ENCODE results near the gene ROR1. TPM values are rescaled to one million over a fixed set of nuclear protein-coding genes. Genes with fewer than 3 reads are reported as not detected.

Gene ROR1
- total and polyA plus RNA-seq, 8 donors, result 1.4 to 37.3 (median 14.6) TPM

DNA sequence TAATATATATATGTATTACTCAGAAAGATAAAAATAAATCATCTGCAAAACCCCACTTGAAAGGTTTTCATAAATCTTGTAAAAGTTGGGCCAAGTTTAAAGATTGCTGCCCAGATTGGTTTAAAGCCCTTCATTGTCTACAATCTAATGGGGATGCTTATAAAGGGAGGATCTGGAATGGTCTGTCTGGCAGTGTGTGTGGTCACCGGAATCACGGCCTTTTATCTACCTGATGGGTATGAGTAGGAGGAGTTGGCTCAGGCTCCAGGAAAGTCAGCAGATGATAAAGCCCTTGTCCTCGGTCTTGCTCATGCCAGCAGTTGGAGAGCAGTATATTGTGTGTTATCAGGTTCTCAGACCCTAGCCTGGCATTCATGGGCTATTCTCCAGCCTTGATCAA, 197.7 kb downstream of the ROR1 start:
- Histone ChIP-seq H3K27me3 (no peaks in the 10 kb centered on the region), H3K9me3 (no peaks in the 10 kb centered on the region), H3K4me3 (no peak overlapping the region), H3K27ac (no peak overlapping the region), H3K4me1 (peaks cover 4 to 21% (median 11%) of the 10 kb centered on the region in 4 donors), H3K36me3 (no peaks in the 10 kb centered on the region)
- no peak for DNase-seq
- intact Hi-C loops (cut with DNase I; ENCODE audit: low total_unique reads), result no loop called here
- TF ChIP-seq, protein P1, sequence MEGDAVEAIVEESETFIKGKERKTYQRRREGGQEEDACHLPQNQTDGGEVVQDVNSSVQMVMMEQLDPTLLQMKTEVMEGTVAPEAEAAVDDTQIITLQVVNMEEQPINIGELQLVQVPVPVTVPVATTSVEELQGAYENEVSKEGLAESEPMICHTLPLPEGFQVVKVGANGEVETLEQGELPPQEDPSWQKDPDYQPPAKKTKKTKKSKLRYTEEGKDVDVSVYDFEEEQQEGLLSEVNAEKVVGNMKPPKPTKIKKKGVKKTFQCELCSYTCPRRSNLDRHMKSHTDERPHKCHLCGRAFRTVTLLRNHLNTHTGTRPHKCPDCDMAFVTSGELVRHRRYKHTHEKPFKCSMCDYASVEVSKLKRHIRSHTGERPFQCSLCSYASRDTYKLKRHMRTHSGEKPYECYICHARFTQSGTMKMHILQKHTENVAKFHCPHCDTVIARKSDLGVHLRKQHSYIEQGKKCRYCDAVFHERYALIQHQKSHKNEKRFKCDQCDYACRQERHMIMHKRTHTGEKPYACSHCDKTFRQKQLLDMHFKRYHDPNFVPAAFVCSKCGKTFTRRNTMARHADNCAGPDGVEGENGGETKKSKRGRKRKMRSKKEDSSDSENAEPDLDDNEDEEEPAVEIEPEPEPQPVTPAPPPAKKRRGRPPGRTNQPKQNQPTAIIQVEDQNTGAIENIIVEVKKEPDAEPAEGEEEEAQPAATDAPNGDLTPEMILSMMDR (IDR thresholded peaks at IDR 0.05), result no peak
- TF ChIP-seq EP300 (IDR thresholded peaks at IDR 0.05), result no peak
- no peak for TF ChIP-seq POLR2A (IDR thresholded peaks at IDR 0.05)
- TF ChIP-seq POLR2AphosphoS5 (IDR thresholded peaks at IDR 0.05), result no peak
- 29 to 56% (median 33%) methylated on average over 3 of the region's 3 CpGs for WGBS, 5 donors

DNA sequence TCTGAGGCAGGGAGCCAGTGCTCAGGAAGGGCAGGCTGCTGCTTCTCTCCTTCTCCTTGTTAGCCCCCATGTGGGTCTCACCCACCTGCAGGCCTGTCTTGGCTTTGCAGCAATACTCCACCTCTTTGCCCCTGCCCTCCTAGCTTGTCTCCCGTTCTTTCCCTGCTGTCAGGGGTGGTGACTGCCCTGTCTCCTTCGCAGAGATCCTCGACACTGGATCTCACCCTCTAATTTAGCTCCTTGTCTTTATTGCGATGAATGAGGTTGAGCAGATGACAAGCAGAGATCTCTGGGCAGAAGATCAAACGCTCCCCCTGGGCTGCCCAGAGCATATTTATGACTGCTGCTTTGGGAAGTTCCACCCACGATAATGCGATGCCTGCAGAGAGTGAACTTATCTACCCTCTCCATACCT, 199.2 kb downstream of the ROR1 start:
- no peaks in the 10 kb centered on the region for H3K27me3 ChIP-seq
- H3K4me1 ChIP-seq, result peaks cover 4 to 18% (median 9%) of the 10 kb centered on the region in 4 donors
- no peak for DNase-seq
- TF ChIP-seq POLR2A (IDR thresholded peaks at IDR 0.05), result no peak
- TF ChIP-seq POLR2AphosphoS5 (IDR thresholded peaks at IDR 0.05), result no peak
- TF ChIP-seq, protein P1 (IDR thresholded peaks at IDR 0.05), result no peak
- TF ChIP-seq EP300 (IDR thresholded peaks at IDR 0.05), result no peak
- WGBS, 5 donors, result 87 to 93% (median 89%) methylated on average over 7 of the region's 7 CpGs
- H3K36me3 ChIP-seq, result no peaks in the 10 kb centered on the region
- H3K9me3 ChIP-seq, result no peaks in the 10 kb centered on the region
- H3K27ac ChIP-seq, result no peak overlapping the region
- intact Hi-C loops (cut with DNase I; ENCODE audit: low total_unique reads), result no loop called here
- H3K4me3 ChIP-seq, result no peak overlapping the region

DNA sequence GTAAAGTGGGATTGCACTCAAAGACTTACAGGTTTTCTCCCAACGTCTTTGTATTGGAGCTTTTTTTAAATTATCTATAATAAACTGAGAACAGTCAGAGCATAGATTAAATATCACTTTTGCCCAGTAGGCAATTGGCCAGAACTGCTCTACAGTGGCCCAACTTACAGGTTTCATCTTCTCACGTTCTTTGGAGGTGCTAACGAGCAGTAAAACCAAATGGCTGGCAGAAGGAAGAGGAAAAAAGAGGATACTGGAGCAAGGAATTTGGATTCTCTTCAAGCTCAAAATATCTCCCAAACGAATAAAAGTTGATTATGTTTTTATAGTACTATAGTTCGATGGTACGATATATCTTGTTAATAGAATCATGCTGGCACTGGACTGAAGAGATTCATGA, 201.1 kb downstream of the ROR1 start:
- Histone ChIP-seq H3K4me1 (peaks cover 0 to 7% (median 0%) of the 10 kb centered on the region in 4 donors), H3K9me3 (no peaks in the 10 kb centered on the region), H3K4me3 (no peak overlapping the region), H3K36me3 (no peaks in the 10 kb centered on the region), H3K27me3 (no peaks in the 10 kb centered on the region), H3K27ac (no peak overlapping the region)
- no peak for DNase-seq
- TF ChIP-seq EP300 (IDR thresholded peaks at IDR 0.05) (no peak), POLR2A (IDR thresholded peaks at IDR 0.05) (no peak), POLR2AphosphoS5 (IDR thresholded peaks at IDR 0.05) (no peak)
- TF ChIP-seq, protein P1 (IDR thresholded peaks at IDR 0.05), result no peak
- 68 to 84% (median 74%) methylated on average over 6 of the region's 6 CpGs for WGBS, 5 donors
- intact Hi-C loops (cut with DNase I; ENCODE audit: low total_unique reads), result no loop called here

DNA sequence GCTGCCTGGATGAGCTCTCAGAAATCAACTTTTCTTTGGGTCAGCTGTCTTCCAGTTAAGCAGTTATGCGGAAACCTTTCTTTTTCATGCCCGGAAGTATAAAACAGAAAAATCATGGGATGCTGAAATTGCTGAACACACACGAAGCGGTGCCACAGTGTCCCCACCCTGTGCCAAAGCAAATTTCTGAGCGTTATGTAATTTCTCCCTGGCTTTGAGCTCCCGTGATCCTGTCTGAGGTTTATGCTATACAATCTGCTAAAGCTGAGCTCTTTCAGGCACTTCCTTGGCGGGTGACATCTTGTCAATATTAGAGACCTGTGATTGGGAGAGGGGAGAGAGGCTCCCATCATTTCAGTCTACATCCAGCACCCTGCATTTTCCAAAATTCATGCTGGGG, 201.7 kb downstream of the ROR1 start:
- WGBS, 5 donors, result 52 to 79% (median 64%) methylated on average over 7 of the region's 7 CpGs
- intact Hi-C loops (cut with DNase I; ENCODE audit: low total_unique reads), result no loop called here

More for the DNA sequence above, 201.7 kb downstream of the ROR1 start:
- Histone ChIP-seq H3K27ac (no peak overlapping the region), H3K4me1 (peaks cover 0 to 9% (median under 1%) of the 10 kb centered on the region in 4 donors), H3K9me3 (no peaks in the 10 kb centered on the region), H3K36me3 (no peaks in the 10 kb centered on the region), H3K27me3 (no peaks in the 10 kb centered on the region), H3K4me3 (no peak overlapping the region)
- DNase-seq, result no peak
- TF ChIP-seq POLR2A (IDR thresholded peaks at IDR 0.05), result no peak
- TF ChIP-seq POLR2AphosphoS5 (IDR thresholded peaks at IDR 0.05), result no peak
- TF ChIP-seq EP300 (IDR thresholded peaks at IDR 0.05), result no peak
- TF ChIP-seq, protein P1 (IDR thresholded peaks at IDR 0.05), result no peak
